HG03575 (cell line): ENCODE data around the gene KCNJ9.
"Not testable (repeated sequence)": the region's sequence is repeated elsewhere in the genome, so short reads cannot be mapped to it uniquely, and the experiment has no call there.

Experiments
- ATAC-seq: cut with Tn5 transposase; IDR thresholded peaks from one replicate; pipeline ENCODE4 v1.9.1; 2021; ENCODE audit not compliant: unreplicated experiment, insufficient number of reproducible peaks, low FRiP score; ENCODE audit errors: extremely low read depth

Gene KCNJ9

GRCh38 chr1:160081261-160081936 is at the start of gene KCNJ9:
Gene KCNJ9, plus strand, starts transcription at chr1:160081538. Its CDS starts 2,493 bp downstream, at chr1:160084031.
- no peak for ATAC-seq

GRCh38 chr1:160032165-160032820 is 49.0 kb upstream of the KCNJ9 start:
- no peak for ATAC-seq

DNA sequence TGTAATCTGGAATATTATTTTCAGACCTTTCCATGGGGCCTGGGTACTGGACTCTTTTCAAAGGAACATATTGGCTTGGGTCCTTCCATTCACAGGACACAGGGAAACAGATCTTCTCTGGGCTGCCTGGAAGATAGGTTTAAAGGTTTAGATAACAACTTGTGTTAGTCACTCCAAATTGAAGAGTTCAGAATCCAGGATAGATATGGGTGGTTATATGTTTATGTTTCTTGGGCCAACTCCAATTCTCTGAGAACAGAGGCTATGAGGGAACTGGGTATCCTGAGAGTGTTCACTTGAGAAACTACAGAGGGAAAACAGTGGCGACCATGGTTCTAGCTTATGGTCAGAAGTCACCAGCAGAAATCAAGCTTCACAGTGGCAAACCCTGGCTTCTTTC is 40.9 kb upstream of the KCNJ9 start:
- ATAC-seq, result no peak

GRCh38 chr1:160043543-160043942 is 37.8 kb upstream of the KCNJ9 start:
- ATAC-seq, result no peak

DNA sequence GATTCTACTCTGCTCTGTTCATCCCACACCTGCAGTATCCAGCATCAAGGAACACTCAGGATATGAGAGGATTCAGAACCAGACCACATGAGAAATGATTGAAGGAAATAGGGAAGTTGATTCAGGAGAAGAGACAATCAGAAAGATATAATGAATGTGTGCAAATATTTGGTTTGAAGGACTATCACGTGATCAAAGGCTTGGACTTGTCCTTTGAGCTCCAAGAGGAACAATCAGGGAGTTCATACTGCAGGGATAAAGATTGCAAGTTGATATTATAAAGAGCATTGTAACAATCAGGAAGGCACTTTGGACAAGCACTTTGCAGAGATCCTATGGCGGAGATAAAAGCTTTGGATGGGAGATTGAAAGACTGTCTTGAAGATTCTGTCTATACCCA is 35.7 kb upstream of the KCNJ9 start:
- ATAC-seq, result no peak

GRCh38 chr1:160046494-160047110 is 34.7 kb upstream of the KCNJ9 start:
- ATAC-seq, result peak; percentile 60

DNA sequence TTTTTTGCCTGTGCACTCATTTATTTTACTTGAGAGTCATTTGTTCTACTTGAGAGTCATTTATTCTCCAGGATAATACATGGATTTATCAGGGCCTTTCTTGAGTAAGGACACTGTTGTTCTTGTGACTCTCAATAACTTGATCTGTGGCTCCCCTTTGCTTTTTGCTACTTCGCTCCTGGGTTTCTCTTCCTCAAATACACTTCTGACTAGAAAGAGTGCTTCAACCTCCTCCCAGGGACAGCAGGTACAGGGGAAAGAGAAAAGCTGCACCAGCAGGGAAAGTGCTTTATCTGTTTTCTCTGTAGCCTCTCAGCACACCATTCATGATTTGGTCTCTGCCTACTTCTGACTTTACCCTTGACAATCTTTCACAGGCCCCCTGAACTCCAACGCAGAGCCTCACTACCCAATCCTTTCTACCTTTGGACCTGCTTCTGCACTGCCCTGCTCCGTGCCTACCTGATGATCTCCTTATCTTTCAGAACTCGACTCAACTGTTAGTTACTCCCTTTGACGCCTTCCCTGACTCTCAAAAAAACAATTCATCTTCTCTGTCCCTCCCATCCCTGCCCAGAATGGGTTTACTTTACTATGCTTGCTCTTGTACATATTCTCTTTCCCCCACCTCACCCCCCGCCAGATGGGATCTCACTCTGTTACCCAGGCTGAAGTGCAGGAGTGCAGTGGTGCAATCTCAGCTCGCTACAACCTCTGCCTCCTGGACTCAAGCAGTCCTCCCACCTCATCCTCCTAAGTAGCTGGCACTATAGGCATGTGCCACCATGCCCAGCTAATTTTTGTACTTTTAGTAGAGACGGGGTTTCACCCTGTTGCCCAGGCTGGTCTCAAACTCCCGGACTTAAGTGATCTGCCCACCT is 34.0 kb upstream of the KCNJ9 start:
- no peak for ATAC-seq

GRCh38 chr1:160048335-160048734 is 33.0 kb upstream of the KCNJ9 start:
- ATAC-seq, result no peak

GRCh38 chr1:160049101-160049500 is 32.2 kb upstream of the KCNJ9 start:
- no peak for ATAC-seq

DNA sequence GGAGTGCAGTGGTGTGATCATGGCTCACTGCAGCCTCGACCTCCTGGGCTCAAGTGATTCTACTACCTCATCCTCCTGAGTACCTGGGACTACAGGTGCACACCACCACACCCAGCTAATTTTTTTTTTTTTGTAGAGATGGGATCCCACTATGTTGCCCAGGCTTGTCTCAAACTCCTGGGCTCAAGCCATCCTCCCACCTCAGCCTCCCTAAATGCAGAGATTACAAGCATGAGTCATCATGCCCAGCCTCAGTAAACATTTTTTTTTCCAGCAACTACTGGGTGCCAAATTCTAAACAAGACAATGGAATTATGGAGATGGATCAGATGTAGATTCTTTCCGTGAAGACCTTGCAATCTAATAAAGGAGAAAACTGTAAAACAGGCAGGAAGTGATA is 31.2 kb upstream of the KCNJ9 start:
- not testable (repeated sequence) for ATAC-seq

- no peak for ATAC-seq
Measured at GRCh38 chr1:160050619-160051018, 30.7 kb upstream of the KCNJ9 start.

DNA sequence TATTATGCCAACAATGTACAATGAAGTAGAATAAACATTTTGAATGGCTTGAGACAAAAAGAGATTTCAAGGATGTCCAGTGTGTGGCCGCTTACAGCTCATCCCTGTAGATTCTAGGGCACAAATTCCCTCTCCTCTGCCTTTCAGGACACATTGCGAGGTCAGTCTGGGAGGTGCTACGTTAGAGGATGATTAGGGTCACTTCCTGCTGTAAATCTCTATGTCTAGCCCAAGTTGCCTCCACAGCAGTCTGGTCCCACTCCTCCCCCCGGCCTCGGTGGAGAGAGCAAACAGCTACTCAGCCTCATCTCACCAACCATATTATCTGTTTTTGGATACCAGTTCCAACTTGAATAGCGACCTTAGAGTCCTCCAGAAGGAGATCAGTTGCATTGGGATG is 28.4 kb upstream of the KCNJ9 start:
- ATAC-seq, result no peak

DNA sequence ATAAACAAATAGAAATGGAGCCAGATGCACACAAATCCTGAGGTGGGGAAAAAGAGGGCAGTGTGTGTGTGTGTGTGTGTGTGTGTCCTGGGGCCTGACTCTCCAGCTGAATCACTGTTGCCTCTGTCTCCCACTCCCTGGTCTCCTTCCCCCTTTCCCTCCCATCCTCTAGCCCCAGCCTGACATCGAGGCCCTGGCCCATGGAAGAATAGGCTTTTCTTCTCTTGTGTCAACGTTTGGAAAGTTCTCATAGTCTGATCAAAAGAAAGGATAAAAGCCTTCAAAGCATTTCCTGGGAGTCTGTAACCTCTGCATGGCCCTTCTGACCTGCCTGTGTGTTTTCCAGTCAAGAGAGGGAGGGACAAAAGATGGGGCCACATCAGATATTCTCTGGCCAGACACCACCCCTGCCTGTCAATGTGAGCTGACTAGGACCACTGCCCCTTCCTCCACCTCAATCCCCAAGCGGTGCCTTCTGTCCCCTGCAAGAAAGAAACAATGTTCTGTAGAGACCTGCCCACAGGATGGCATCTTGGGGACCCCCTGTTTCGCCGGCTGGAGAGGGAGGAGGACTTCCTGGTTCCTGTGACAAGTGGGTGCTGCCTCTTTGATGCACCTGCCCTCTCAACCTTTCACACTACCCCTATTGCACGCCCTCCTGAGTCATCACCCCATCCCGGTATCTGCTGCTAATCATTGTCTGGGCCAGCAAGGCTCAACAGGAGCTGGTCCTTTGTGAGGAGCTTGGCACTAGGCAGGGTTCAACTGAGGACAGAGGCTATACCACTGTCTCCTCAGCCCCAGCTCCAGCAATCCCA is 27.6 kb upstream of the KCNJ9 start:
- ATAC-seq, result no peak

DNA sequence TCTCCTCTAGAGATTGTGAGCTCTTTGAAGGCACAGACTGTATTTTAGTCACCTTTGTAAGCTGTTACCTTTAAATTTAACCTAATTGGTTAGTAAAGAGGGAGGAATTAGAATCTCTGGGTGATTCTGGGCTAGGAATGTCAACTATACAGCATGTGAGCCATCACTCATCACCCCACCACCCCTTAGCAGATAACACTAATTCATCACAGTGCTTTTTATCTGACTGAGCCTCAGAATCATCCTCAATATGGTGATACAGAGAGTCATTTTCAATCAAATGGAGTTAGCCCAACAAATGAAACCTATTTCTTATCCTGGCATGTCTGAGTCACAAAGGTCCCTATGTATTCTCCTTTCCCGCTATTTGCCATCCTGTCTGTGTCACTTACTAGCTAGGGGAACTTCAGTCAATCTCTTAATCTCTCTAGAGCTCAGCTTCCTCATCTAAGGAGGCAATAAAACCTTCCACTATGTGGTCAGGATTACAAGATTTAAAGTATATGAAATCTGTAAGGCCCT is 24.6 kb upstream of the KCNJ9 start:
- ATAC-seq, result no peak

DNA sequence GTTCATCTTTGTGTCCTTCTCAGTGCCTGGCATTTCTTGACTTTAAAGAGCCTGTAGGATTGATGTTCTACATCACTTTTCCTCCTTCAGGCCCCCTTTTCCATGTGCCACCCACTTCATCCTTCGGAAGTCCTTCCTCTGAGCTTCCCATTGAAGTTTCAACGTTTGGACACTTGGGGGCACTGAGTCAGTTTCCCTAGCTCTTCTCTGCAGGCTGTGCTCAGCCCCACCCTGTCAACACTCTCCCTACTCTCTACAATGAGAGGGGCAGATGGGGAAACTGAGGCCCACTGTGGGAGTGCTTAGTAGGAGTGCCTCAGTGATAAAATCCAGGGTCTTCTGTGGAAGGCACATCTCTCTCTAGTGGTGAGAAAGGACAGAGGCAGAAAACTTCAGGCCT is 23.3 kb upstream of the KCNJ9 start:
- no peak for ATAC-seq

DNA sequence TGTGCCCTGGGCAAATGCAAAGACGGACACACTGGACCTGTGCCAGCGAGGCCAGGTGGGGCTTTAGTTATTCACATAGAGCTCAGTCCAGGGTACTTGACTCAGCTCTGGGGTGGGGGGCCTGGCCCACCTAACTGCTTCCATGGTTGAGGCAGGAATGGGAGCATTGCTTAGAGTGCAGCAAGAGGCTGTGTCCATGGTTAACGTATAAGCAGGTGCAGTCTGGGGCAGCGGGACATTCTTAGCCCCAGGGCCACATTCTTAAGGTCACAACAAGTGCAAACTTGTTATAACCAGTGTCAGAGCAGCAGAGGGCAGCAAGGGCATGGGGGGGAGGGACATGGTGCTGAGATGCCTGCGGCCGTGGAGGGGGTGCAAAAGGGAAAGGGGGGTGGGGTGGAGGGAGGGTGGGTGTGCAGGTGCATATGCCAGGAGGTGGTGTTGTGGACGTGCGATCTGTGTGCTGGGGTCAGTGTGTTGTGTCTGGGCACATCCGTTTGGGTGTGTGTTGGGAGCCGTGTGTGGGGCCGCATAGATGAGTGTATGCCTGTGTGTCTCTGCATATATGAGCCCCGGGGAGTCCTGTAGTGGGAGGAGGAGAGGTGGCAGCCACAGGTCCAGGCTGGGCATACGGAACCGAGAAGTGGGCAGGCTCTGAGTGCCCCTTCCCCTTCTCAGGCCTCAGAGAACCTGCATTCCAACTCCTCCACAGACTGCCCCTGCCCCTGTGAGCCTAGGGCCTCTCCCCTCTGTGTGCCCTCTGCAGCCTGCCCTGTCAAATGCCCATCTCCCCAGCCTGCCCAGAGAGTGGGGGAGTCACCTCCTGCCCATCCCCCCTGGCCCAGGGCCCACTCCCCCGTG is 19.7 kb upstream of the KCNJ9 start:
- ATAC-seq, result no peak

- no peak for ATAC-seq
Measured at GRCh38 chr1:160062230-160062532, 19.2 kb upstream of the KCNJ9 start.

GRCh38 chr1:160063176-160063575 is 18.2 kb upstream of the KCNJ9 start:
- ATAC-seq, result no peak
